Activated CD4-positive, alpha-beta T cell treated with anti-CD3 and anti-CD28 coated beads, Interleukin-2, Interleukin-4, amounts not matched to agents 100 ng/mL and 50 ng/mL, durations not matched to agents 16 hours and 8 hours (primary cell): ENCODE data around the gene UBE2L3.
"Not testable (repeated sequence)": the region's sequence is repeated elsewhere in the genome, so short reads cannot be mapped to it uniquely, and the experiment has no call there.

Experiments used
- DNase-seq: peaks from one replicate; pipeline ENCODE4 v3.0.0-alpha.2; 2020; ENCODE audit warnings: low spot score

UBE2L3 gene

GRCh38 chr22:21571679-21572078, 4.2 kb downstream of the UBE2L3 start:
- peak; percentile 48 for DNase-seq

GRCh38 chr22:21573293-21573734, 5.8 kb downstream of the UBE2L3 start:
- no peak for DNase-seq

- DNase-seq = no peak
These were observed 6.4 kb downstream of the UBE2L3 start for GRCh38 chr22:21573750-21574494.

- DNase-seq = no peak
These were observed 11.9 kb downstream of the UBE2L3 start for GRCh38 chr22:21579474-21579851.

- not testable (repeated sequence) for DNase-seq
These were observed 13.1 kb downstream of the UBE2L3 start for GRCh38 chr22:21580623-21581007.

GRCh38 chr22:21581009-21581713, 13.6 kb downstream of the UBE2L3 start:
- DNase-seq = not testable (repeated sequence)

- no peak for DNase-seq
These were observed 15.6 kb downstream of the UBE2L3 start for GRCh38 chr22:21582801-21583740.

- no peak for DNase-seq
These were observed 17.9 kb downstream of the UBE2L3 start for GRCh38 chr22:21585389-21585788.

GRCh38 chr22:21587803-21588611, 20.5 kb downstream of the UBE2L3 start:
- peak; percentile 86 for DNase-seq

GRCh38 chr22:21589396-21589795, 21.9 kb downstream of the UBE2L3 start:
- DNase-seq = no peak

GRCh38 chr22:21590809-21591641, 23.5 kb downstream of the UBE2L3 start:
- no peak for DNase-seq

- DNase-seq = no peak
These were observed 24.2 kb downstream of the UBE2L3 start for GRCh38 chr22:21591695-21592094.

GRCh38 chr22:21592422-21592821, 24.9 kb downstream of the UBE2L3 start:
- no peak for DNase-seq

GRCh38 chr22:21593406-21594232, 26.1 kb downstream of the UBE2L3 start:
- DNase-seq = no peak

GRCh38 chr22:21594865-21595452, 27.4 kb downstream of the UBE2L3 start:
- no peak for DNase-seq

GRCh38 chr22:21596356-21597135, 29.0 kb downstream of the UBE2L3 start:
- DNase-seq = not testable (repeated sequence)

GRCh38 chr22:21598302-21598701, 30.8 kb downstream of the UBE2L3 start:
- no peak for DNase-seq
